Loucy (cell line): ENCODE data around the gene NUP62.

Experiments
- H2AFZ ChIP-seq: fragments of 200-600 bp; sonication (generic); 2 replicates; pipeline ENCODE4 v1.6.0; 2016; ENCODE audit warnings: antibody characterized with exemption, mild to moderate bottlenecking, low read length, moderate library complexity
- H3F3A ChIP-seq: fragments of 200-600 bp; 2 replicates; pipeline ENCODE4 v1.6.0; 2016; ENCODE audit warnings: antibody characterized with exemption, low read depth, mild to moderate bottlenecking
- H3K27me3 ChIP-seq: fragments of 200-600 bp; sonication (generic); 2 replicates; pipeline ENCODE4 v1.6.1; 2014; ENCODE audit warnings: low read length, mild to moderate bottlenecking; ENCODE audit not compliant: insufficient read depth, poor library complexity, severe bottlenecking
- H3K36me3 ChIP-seq: fragments of 200-600 bp; sonication (generic); 2 replicates; pipeline ENCODE4 v1.6.1; 2016; ENCODE audit warnings: low read length; ENCODE audit not compliant: insufficient read depth
- H3K4me1 ChIP-seq: fragments of 200-600 bp; sonication (generic); 2 replicates; pipeline ENCODE4 v1.5.1; 2014; ENCODE audit warnings: low read length, mild to moderate bottlenecking; ENCODE audit not compliant: insufficient read depth, poor library complexity, severe bottlenecking
- H3K4me2 ChIP-seq: fragments of 200-600 bp; sonication (generic); 2 replicates; pipeline ENCODE4 v1.6.0; 2014; ENCODE audit warnings: antibody characterized with exemption, low read length, low read depth, mild to moderate bottlenecking; ENCODE audit not compliant: poor library complexity, severe bottlenecking
- H3K4me3 ChIP-seq: fragments of 200-600 bp; sonication (generic); 2 replicates; pipeline ENCODE4 v1.5.1; 2014; ENCODE audit warnings: low read length, mild to moderate bottlenecking, mixed read lengths; ENCODE audit not compliant: poor library complexity, severe bottlenecking
- H3K79me2 ChIP-seq: fragments of 200-600 bp; sonication (generic); 2 replicates; pipeline ENCODE4 v1.6.1; 2014; ENCODE audit warnings: low read length; ENCODE audit not compliant: insufficient read depth
- H3K9ac ChIP-seq: fragments of 200-600 bp; sonication (generic); 2 replicates; pipeline ENCODE4 v1.6.0; 2014; ENCODE audit warnings: mild to moderate bottlenecking, low read depth, low read length, moderate library complexity; ENCODE audit not compliant: poor library complexity, severe bottlenecking
- H3K9me2 ChIP-seq: fragments of 200-600 bp; sonication (generic); replicated peaks from 2 replicates; pipeline ENCODE4 v1.6.1; 2016; ENCODE audit warnings: low read depth, low read length, mixed read lengths
- H3K9me3 ChIP-seq: fragments of 200-600 bp; sonication (generic); 2 replicates; pipeline ENCODE4 v1.6.1; 2014; ENCODE audit warnings: mild to moderate bottlenecking, antibody characterized with exemption, low read length, low read depth; ENCODE audit not compliant: insufficient read depth
- H4K20me1 ChIP-seq: fragments of 200-600 bp; sonication (generic); 2 replicates; pipeline ENCODE4 v1.6.0; 2014; ENCODE audit warnings: antibody characterized with exemption, low read length, mild to moderate bottlenecking; ENCODE audit not compliant: insufficient read depth, poor library complexity, severe bottlenecking
- EZH2phosphoT487 ChIP-seq: fragments of 200-600 bp; IDR thresholded peaks from 2 replicates; pipeline ENCODE4 v1.6.1; 2018; ENCODE audit warnings: antibody characterized with exemption, mild to moderate bottlenecking, moderate library complexity, borderline replicate concordance
- TF ChIP-seq, protein P1 (sequence below): fragments of 200-600 bp; sonication (generic); conservative IDR thresholded peaks from 2 replicates; pipeline ENCODE4 v1.5.1; 2014; ENCODE audit warnings: mild to moderate bottlenecking, antibody characterized with exemption, low read length

Gene NUP62

DNA sequence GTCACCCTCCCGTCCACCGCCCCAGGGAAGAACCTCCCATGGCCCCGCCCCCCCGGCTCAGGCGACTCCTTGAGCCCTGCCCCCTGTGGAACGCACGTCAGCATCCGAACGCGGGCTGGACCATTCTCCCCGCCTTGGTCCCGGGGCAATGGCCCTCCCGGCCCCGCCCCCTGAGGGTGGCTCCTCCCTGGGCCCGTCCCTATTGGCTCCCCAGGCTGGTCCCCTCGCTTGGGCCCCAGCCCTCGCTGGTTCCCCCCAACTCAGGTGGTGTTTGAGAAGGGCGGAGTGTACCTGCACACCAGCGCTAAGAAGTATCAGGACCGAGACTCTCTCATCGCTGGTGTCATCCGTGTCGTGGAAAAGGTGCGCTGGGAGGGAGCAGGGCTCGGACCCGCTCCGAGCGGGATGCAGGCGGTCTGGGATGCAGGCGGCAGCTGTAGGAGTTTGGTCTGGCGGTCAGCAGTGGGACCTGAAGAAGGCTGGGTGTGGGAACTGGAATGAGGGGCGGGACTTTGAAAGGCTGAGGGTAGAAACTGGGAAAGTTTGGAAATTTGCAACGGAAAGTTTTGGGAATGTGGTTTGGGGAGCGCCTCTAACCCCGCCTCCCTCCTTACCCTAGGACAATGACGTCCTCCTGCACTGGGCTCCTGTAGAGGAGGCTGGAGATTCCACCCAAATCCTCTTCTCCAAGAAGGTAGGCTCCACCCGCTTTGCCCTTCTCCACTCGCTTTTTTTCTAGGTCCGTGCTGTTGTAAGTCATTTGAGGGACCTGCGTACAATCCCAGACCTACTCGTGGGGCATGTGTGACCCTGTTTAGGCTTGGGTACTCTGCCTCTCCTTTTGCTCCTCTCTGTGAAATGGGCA is 51.2 kb downstream of the NUP62 start:
- Histone ChIP-seq H3K79me2 (peaks cover 34% of the 10 kb centered on the region), H3K4me1 (peaks cover 24% of the 10 kb centered on the region), H3K9me2 (no peaks in the 10 kb centered on the region), H3K9ac (peak overlapping the region; percentile 91), H2AFZ (peak overlapping the region; percentile 86), H3K4me2 (peak overlapping the region; percentile 99), H3K4me3 (peak overlapping the region; percentile 95), H3K27me3 (no peaks in the 10 kb centered on the region), H3K36me3 (peaks cover 9% of the 10 kb centered on the region; the same call in 1 of the 2 replicates), H3K9me3 (no peaks in the 10 kb centered on the region), H3F3A (no peaks in the 10 kb centered on the region), H4K20me1 (peaks cover 11% of the 10 kb centered on the region)
- no peak for TF ChIP-seq EZH2phosphoT487
- TF ChIP-seq, protein P1, sequence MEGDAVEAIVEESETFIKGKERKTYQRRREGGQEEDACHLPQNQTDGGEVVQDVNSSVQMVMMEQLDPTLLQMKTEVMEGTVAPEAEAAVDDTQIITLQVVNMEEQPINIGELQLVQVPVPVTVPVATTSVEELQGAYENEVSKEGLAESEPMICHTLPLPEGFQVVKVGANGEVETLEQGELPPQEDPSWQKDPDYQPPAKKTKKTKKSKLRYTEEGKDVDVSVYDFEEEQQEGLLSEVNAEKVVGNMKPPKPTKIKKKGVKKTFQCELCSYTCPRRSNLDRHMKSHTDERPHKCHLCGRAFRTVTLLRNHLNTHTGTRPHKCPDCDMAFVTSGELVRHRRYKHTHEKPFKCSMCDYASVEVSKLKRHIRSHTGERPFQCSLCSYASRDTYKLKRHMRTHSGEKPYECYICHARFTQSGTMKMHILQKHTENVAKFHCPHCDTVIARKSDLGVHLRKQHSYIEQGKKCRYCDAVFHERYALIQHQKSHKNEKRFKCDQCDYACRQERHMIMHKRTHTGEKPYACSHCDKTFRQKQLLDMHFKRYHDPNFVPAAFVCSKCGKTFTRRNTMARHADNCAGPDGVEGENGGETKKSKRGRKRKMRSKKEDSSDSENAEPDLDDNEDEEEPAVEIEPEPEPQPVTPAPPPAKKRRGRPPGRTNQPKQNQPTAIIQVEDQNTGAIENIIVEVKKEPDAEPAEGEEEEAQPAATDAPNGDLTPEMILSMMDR = no peak

DNA sequence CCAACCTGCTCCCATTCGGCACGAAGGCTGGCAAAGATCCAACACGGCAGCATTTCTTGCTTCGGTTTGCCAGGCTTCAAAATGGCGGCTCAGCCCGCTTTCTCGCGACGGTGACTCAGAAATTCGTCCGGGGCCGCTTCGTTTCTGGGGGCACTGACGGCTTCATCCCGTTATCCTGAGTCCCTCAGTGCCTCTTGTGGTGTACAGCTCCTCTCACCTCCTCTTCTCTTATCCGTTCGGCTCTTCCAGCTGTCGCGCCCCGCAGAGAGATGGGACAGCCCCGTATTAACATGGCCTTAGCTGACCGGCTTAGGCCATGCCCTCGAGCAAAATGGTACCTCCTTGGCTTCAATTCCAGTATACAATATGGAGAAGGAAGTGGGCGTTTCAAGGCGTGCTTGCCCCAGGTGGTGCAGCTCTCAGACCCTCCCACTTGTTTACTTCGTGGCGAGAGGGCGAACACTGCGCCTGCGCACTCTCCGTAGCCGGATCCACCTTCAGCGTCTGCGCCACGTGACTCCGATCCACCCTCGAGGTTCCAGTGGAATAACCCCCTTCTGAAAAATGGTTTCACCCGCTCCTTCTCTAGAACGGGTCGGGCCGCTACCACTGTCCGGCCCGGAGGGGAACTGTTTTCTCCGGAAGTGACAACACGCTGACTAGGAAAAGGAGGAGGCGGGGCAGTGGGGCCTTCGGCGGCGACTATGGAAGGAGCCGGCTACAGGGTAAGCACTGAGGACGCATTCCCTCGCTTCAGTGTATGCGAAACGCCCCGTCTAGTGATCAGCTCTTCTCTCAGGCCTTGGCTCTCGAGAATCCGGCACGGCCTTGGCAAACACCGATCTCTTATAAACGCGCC is 52.1 kb downstream of the NUP62 start, which contains the start of the genes AKT1S1 and TBC1D17:
Gene AKT1S1, minus strand, starts transcription at position 336 of the 859 bp plus-strand sequence. CDS start 4,060 bp downstream, outside the sequence.
Gene TBC1D17, plus strand, starts transcription at position 683 of the 859 bp plus-strand sequence. Its CDS starts 22 bp downstream, at position 705.
- H3K27me3 ChIP-seq = no peaks in the 10 kb centered on the region
- H3K4me3 ChIP-seq = peak within 1 kb of the TSS; percentile 95
- peaks cover 11% of the 10 kb centered on the region for H4K20me1 ChIP-seq
- TF ChIP-seq, protein P1 = no peak
- no peak for TF ChIP-seq EZH2phosphoT487
- H3F3A ChIP-seq = no peaks in the 10 kb centered on the region
- H3K9ac ChIP-seq = peak within 1 kb of the TSS; percentile 91
- H3K4me1 ChIP-seq = peaks cover 24% of the 10 kb centered on the region
- no peaks in the 10 kb centered on the region for H3K9me3 ChIP-seq
- H3K36me3 ChIP-seq = peaks cover 5% of the 10 kb centered on the region; the same call in 1 of the 2 replicates
- H2AFZ ChIP-seq = peak within 1 kb of the TSS; percentile 90
- peak within 1 kb of the TSS; percentile 99 for H3K4me2 ChIP-seq
- peaks cover 34% of the 10 kb centered on the region for H3K79me2 ChIP-seq
- H3K9me2 ChIP-seq = no peaks in the 10 kb centered on the region

DNA sequence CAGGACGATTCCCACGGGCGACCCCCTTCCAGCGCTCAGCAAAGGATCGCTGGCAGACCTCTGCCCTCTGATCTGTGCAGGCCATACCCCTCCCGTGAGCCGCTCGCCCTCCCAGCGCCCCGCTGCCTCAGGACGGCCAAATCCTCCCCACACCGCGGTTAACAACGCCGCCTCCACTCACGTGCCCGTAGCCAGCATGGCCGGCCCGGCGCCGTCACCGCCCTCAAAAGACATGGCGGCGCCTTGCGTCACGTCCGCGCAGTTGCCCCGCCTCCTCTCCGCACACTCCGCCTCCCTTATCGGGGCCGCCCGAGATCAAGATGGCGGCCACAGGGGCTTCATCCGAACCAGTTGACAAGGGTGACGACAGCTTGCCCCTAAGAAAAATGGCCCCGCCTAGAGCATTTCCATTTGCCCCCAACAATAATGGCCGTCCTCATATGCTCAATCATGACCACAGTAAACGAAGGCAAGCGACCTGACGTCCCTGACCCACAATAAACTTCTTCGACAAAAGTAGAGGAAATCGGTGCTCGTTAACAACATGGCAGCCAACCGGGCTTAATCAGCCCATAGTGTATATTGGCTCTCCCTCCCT is 52.8 kb downstream of the NUP62 start:
- H2AFZ ChIP-seq = peak overlapping the region; percentile 90
- H3K9me2 ChIP-seq = no peaks in the 10 kb centered on the region
- H3K4me3 ChIP-seq = peak overlapping the region; percentile 95
- H3F3A ChIP-seq = no peaks in the 10 kb centered on the region
- peaks cover 34% of the 10 kb centered on the region for H3K79me2 ChIP-seq
- peaks cover 5% of the 10 kb centered on the region; the same call in 1 of the 2 replicates for H3K36me3 ChIP-seq
- no peaks in the 10 kb centered on the region for H3K9me3 ChIP-seq
- peaks cover 24% of the 10 kb centered on the region for H3K4me1 ChIP-seq
- peaks cover 11% of the 10 kb centered on the region for H4K20me1 ChIP-seq
- peak overlapping the region; percentile 99 for H3K4me2 ChIP-seq
- TF ChIP-seq, protein P1 = no peak
- TF ChIP-seq EZH2phosphoT487 = no peak
- peak overlapping the region; percentile 91 for H3K9ac ChIP-seq
- no peaks in the 10 kb centered on the region for H3K27me3 ChIP-seq
